Natural killer cell (primary cell): ENCODE results near the gene NDUFAF7. TPM values are rescaled to one million over a fixed set of nuclear protein-coding genes. Genes with fewer than 3 reads are reported as not detected.
A peak's percentile ranks its signal among the peaks of the same experiment; 100 is the strongest.
"Not testable (repeated sequence)": the region's sequence is repeated elsewhere in the genome, so short reads cannot be mapped to it uniquely, and the experiment has no call there.

Experiments used
- ATAC-seq, 3 donors: fragments of 150-1000 bp in 2 of 3; fragments of 200-7000 bp in 1 of 3; cut with Tn5 transposase; 1 replicate in 1 of 3; 2 replicates in 2 of 3; pipeline ENCODE4 v1.10.0; 2021; ENCODE audit warnings: mild to moderate bottlenecking in 2 of 3, moderate library complexity in 2 of 3
- DNase-seq, 2 donors: peaks; one replicate each; pipeline versions ENCODE4 v3.0.0 to v3.0.0-alpha.2; 2013 to 2021; ENCODE audit warnings: mixed read lengths in 1 of 2
- H3K27ac ChIP-seq: one replicate; pipeline ENCODE4 v1.5.1; 2013; ENCODE audit warnings: mild to moderate bottlenecking, low read length
- H3K27me3 ChIP-seq: one replicate; pipeline ENCODE4 v1.6.1; 2013; ENCODE audit warnings: low read length; ENCODE audit not compliant: control insufficient read depth, insufficient read depth
- H3K36me3 ChIP-seq: one replicate; pipeline ENCODE4 v1.6.1; 2013; ENCODE audit warnings: low read length; ENCODE audit not compliant: control insufficient read depth, insufficient read depth
- H3K4me1 ChIP-seq: one replicate; pipeline ENCODE4 v1.6.1; 2013; ENCODE audit warnings: low read length; ENCODE audit not compliant: control insufficient read depth, insufficient read depth
- H3K4me3 ChIP-seq: one replicate; pipeline ENCODE4 v1.5.1; 2013; ENCODE audit warnings: low read length
- H3K9me3 ChIP-seq: one replicate; pipeline ENCODE4 v1.6.1; 2013; ENCODE audit warnings: low read length; ENCODE audit not compliant: control insufficient read depth, insufficient read depth
- H3K27ac Mint-ChIP-seq, 2 donors: one replicate each; pipeline ENCODE4 v1.8.0; 2022; ENCODE audit warnings: mild to moderate bottlenecking in 2 of 2, mixed read lengths in 2 of 2, moderate library complexity in 1 of 2
- H3K27me3 Mint-ChIP-seq, 2 donors: one replicate each; pipeline ENCODE4 v1.8.0; 2022; ENCODE audit warnings: low read depth in 2 of 2, mixed read lengths in 2 of 2
- H3K36me3 Mint-ChIP-seq: one replicate; pipeline ENCODE4 v1.8.0; 2022; ENCODE audit warnings: mixed read lengths
- H3K4me1 Mint-ChIP-seq, 2 donors: one replicate each; pipeline ENCODE4 v1.8.0; 2022; ENCODE audit warnings: mixed read lengths in 2 of 2
- H3K4me3 Mint-ChIP-seq: one replicate; pipeline ENCODE4 v1.8.0; 2022; ENCODE audit warnings: mild to moderate bottlenecking, moderate library complexity, mixed read lengths
- H3K9me3 Mint-ChIP-seq, 2 donors: one replicate each; pipeline ENCODE4 v1.8.0; 2022; ENCODE audit warnings: mixed read lengths in 2 of 2
- WGBS: methylation state at CpG from one replicate; pipeline ENCODE4 v1.1.7; 2013; ENCODE audit warnings: missing lambda C conversion rate; ENCODE audit not compliant: insufficient coverage; 5-methylcytosine and 5-hydroxymethylcytosine counted together
- intact Hi-C: fragments of 100-400 bp; cut with micrococcal nuclease; formaldehyde crosslinking; loops from one replicate; pipeline ENCODE4 v1.14.2; 2022
- total RNA-seq, 4 donors: library from RNA; stranded (reverse); fragments of 120-200 nt in 1 of 4; gene quantifications; one replicate each; pipeline versions ENCODE4 v1.2.3 to v1.2.4, GENCODE V29; 2013 to 2022
- TF ChIP-seq, protein P1 (sequence below): fragments of 200-600 bp; IDR thresholded peaks from one replicate; pipeline ENCODE4 v1.8.0; 2022; ENCODE audit warnings: antibody characterized with exemption

Gene NDUFAF7
- total RNA-seq, 3 donors from 2014 or later (not counting 1 experiment from before 2014, with no cell fraction given): 13.4 to 24.1 (median 19.7) TPM

GRCh38 chr2:37205689-37206341 lies 25.6 kb upstream of the NDUFAF7 start:
- intact Hi-C loops: no loop called here

GRCh38 chr2:37206760-37207159 lies 24.7 kb upstream of the NDUFAF7 start:
- DNase-seq, H3K27ac ChIP-seq, ATAC-seq, H3K27ac Mint-ChIP-seq, H3K4me3 ChIP-seq, H3K27me3 Mint-ChIP-seq, H3K9me3 ChIP-seq, H3K4me3 Mint-ChIP-seq, intact Hi-C loops, H3K27me3 ChIP-seq, H3K4me1 ChIP-seq: not testable (repeated sequence)
- H3K9me3 Mint-ChIP-seq: peaks cover 2 to 14% of the 10 kb centered on the region in 2 donors
- H3K36me3 Mint-ChIP-seq: peaks cover 72% of the 10 kb centered on the region
- peaks cover 77% of the 10 kb centered on the region for H3K36me3 ChIP-seq
- peaks cover 9 to 18% of the 10 kb centered on the region in 2 donors for H3K4me1 Mint-ChIP-seq
- no CpG with 5 or more reads among the region's 2 CpGs for WGBS

More at GRCh38 chr2:37205689-37206341, 25.6 kb upstream of the NDUFAF7 start:
- ATAC-seq (no peak), DNase-seq (no peak)
- no peak overlapping the region for H3K27ac ChIP-seq
- H3K4me1 Mint-ChIP-seq: peaks cover 13 to 21% of the 10 kb centered on the region in 2 donors
- H3K9me3 Mint-ChIP-seq: peaks cover 2 to 14% of the 10 kb centered on the region in 2 donors
- TF ChIP-seq, protein P1, sequence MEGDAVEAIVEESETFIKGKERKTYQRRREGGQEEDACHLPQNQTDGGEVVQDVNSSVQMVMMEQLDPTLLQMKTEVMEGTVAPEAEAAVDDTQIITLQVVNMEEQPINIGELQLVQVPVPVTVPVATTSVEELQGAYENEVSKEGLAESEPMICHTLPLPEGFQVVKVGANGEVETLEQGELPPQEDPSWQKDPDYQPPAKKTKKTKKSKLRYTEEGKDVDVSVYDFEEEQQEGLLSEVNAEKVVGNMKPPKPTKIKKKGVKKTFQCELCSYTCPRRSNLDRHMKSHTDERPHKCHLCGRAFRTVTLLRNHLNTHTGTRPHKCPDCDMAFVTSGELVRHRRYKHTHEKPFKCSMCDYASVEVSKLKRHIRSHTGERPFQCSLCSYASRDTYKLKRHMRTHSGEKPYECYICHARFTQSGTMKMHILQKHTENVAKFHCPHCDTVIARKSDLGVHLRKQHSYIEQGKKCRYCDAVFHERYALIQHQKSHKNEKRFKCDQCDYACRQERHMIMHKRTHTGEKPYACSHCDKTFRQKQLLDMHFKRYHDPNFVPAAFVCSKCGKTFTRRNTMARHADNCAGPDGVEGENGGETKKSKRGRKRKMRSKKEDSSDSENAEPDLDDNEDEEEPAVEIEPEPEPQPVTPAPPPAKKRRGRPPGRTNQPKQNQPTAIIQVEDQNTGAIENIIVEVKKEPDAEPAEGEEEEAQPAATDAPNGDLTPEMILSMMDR: no peak
- WGBS: 96% methylated on average over 5 of the region's 5 CpGs
- H3K27me3 Mint-ChIP-seq: no peaks in the 10 kb centered on the region
- H3K27me3 ChIP-seq: no peaks in the 10 kb centered on the region
- no peaks in the 10 kb centered on the region for H3K9me3 ChIP-seq
- H3K36me3 ChIP-seq: peaks cover 77% of the 10 kb centered on the region
- H3K4me3 Mint-ChIP-seq: no peak overlapping the region
- peaks cover 64% of the 10 kb centered on the region for H3K36me3 Mint-ChIP-seq
- H3K4me3 ChIP-seq: no peak overlapping the region
- peak overlapping the region; percentile 10 to 63 for H3K27ac Mint-ChIP-seq
- no peaks in the 10 kb centered on the region for H3K4me1 ChIP-seq

- intact Hi-C loops: no loop called here
- no peak overlapping the region for H3K4me3 ChIP-seq
- Mint-ChIP-seq H3K9me3 (peaks cover 2 to 14% of the 10 kb centered on the region in 2 donors), H3K4me1 (peaks cover 0 to 8% of the 10 kb centered on the region in 2 donors), H3K36me3 (peaks cover 63% of the 10 kb centered on the region), H3K27me3 (no peaks in the 10 kb centered on the region), H3K4me3 (no peak overlapping the region), H3K27ac (no peak overlapping the region)
- TF ChIP-seq, protein P1: no peak
- ATAC-seq: no peak
- H3K4me1 ChIP-seq: no peaks in the 10 kb centered on the region
- peaks cover 89% of the 10 kb centered on the region for H3K36me3 ChIP-seq
- H3K9me3 ChIP-seq: no peaks in the 10 kb centered on the region
- H3K27me3 ChIP-seq: no peaks in the 10 kb centered on the region
- H3K27ac ChIP-seq: no peak overlapping the region
- no peak for DNase-seq
Observed at GRCh38 chr2:37211212-37211611, 20.2 kb upstream of the NDUFAF7 start.

- TF ChIP-seq, protein P1: no peak
- no peak overlapping the region for H3K4me3 ChIP-seq
- Mint-ChIP-seq H3K27ac (no peak overlapping the region), H3K4me1 (peaks cover 0 to 8% of the 10 kb centered on the region in 2 donors), H3K36me3 (peaks cover 58% of the 10 kb centered on the region), H3K9me3 (peaks cover 2 to 11% of the 10 kb centered on the region in 2 donors), H3K4me3 (no peak overlapping the region), H3K27me3 (no peaks in the 10 kb centered on the region)
- 100% methylated on average over 1 of the region's 3 CpGs for WGBS
- no peaks in the 10 kb centered on the region for H3K27me3 ChIP-seq
- no peak for ATAC-seq
- no peak overlapping the region for H3K27ac ChIP-seq
- DNase-seq: no peak
- H3K36me3 ChIP-seq: peaks cover 90% of the 10 kb centered on the region
- H3K4me1 ChIP-seq: no peaks in the 10 kb centered on the region
- no peaks in the 10 kb centered on the region for H3K9me3 ChIP-seq
- intact Hi-C loops: no loop called here
Observed at GRCh38 chr2:37211939-37212338, 19.5 kb upstream of the NDUFAF7 start.
